HPDE6-E6E7 (cell line): ENCODE measurements around the gene NUDT14.

Experiments used
- DNase-seq: peaks from one replicate; pipeline ENCODE4 v3.0.0; 2011; ENCODE audit warnings: missing footprints; ENCODE audit errors: extremely low spot score

The NUDT14 gene

DNA sequence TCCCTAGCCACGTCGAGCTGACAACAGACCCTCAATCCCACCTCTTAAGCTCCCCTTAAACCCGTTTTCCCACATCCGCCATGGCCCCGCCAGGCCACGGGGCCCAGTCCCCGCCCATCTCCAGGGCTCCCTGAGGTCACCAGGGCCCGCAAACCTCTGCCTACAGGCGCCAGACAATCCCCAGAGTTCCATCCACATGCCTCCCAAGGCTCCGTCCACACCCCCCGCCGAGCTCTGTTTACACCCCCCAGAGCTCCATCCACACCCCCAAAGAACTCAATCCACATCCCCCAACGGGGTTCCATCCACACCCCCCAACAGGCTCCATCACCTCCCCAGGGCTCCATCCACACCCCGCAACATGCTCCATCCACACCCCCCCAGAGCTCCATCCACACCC, 21.8 kb downstream of the NUDT14 start:
- DNase-seq, result no peak

DNA sequence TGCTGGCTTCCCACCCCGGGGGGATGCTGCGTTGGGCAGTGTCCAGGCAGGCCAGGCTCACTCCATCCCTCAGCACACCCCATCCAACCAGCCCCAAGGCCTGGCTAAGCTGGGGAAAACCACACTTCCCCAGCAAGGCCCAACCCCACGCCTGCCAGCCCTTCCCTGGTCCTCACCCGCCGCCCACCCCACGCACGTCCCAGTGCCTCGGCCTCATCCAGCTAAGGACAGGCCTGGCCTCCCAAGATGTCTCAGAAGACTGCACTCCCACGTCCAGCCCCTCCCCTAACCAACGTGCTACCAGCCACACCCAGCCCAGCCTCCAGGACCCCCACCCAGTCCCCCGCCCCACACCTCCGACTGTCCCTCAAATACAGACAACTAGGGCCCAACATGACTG, 22.3 kb downstream of the NUDT14 start:
- DNase-seq, result no peak

DNA sequence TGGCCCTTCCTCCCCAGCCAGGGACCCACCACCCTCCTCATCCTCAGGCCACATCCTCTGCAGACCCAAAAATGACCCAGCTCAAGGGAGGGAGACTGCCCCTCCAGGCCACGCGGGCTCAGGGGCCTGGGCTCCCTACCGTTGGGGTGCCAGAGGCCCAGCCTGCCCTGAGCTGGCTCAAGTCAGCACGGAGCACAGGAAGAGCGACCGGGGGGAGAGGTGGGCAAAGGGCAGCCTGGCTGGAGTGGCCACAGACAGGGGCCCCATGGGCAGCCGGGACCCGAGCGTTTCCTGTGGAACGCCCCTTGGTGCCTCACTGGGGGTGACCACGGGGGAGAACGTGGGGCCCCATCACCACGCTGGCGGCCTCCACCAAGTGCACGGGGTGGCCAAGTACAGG, 23.2 kb downstream of the NUDT14 start:
- DNase-seq, result no peak

DNA sequence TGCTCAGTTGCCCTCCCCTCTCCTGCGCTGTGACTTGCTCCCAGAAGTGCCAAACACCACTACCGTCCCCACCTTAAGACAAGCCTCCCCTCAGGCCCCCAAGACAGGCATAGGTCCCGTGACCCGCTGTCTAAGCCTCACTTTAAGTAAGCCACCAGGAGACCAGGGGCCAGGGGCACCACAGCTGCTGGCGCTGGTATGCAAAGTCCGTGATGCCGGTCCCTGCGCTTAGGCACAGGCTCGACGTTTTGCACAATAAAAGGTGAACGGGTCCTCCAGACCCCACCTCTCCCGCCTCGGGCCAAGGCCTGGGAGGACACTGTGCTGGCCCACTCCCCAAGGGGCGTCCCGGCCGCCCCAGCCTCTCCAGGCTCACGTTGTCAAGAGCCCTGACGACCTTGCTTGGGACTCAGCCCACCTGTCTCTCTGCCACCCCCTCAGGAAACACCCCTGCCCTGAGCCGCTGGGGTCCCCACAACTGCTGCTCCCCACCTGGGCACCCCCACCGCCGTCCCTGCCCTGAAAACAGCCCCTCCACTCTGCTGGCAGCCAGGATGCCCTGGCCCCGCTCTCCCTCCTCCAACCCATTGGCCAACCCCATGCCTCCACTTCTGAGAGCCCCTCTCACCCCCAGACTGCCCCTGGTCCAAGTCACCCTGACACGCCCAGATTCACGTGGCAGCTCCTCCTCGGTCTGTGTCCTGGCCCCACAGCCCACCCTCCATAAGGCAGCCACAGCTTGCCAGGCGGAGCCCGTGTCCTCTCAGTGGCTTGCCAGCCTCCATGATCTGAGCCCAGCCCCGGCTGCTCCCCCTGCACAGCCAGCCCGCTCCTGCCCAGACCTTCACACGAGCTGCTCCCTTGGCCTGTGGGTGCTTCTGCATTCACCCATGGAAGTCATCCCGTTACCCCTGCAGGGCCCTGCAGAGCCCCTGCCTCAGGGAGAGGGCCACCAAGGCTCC, 24.4 kb downstream of the NUDT14 start:
- no peak for DNase-seq

DNA sequence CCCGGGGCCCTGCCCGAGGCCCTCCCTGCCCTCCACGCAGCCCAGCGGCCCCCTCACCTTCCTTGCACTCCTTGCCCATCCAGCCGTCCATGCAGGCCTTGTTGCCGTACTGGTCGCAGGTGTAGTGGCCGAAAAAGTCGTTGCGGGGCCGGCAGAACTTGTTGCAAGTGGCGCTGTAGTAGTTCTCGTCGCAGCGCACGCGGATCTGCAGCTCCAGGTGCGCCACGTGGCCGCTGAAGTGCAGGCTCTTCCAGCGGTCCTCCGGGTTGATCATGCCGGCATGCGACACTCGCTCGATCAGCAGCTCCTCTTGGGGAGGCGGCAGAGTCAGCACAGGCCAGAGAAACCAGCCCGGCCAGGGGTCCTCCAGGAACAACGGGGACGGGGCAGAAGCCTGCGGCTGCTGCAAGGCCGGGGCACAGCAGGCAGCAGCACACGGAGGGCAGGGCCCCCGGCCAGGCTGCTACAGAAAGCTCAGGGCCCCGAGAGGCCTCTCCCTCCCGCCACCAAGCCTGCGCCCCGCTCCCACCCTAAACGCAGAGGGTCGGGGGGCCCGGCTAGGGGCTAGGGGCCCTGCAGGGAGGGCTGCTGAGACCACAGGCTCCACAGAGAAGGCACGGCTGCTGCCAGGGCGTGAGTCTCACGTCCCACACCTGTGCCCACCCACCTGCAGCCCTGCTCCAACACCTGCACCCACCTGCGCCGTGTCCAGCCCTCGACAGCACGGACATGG, 25.3 kb downstream of the NUDT14 start:
- no peak for DNase-seq

DNA sequence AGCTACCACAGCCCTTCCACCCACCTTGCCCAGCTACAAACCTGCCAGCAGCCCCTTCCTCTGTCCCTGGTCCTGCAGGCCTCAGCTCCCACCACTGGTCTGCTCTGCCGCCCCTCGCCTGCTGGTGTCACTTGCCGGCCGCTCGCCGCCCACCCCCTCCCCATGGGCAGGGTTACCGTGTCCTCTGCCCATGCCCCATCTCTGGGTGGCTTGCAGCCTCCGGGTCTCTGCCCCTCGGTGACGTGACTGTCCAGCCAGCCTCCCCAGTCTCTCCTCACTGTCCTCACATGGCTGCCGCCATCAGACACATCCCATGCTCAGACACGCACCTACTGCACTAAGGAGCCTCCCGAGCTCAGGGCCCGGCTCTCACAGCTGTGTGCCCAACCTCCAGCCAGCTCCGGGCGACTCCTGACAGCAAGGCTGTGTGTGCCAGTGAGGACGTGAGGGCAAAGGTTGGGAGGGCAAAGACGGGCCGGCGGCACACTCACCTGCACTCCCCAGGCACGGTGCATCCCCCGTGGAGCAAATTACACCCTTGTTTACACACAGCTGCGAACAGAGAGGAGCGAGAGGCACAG, 26.0 kb downstream of the NUDT14 start:
- no peak for DNase-seq

DNA sequence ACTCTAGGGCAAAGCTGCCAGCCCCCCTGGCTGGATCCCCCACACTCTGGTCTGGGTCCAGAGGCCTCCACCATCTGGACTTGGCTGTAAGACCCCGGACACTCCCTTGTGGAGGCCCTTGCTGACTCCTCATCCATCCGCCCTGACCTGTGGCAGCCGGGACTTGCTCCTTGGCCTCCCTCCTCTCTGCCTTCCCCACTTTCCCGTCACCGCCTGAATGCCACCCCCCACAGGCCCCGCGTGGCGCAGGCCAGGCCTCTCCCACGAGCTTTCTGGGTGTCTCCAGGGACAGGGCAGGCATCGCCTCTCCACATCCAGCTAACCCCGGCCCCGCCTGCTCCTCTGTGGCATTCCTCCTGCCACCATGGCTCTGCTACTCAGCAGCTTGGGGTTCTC, 26.6 kb downstream of the NUDT14 start:
- DNase-seq, result no peak

DNA sequence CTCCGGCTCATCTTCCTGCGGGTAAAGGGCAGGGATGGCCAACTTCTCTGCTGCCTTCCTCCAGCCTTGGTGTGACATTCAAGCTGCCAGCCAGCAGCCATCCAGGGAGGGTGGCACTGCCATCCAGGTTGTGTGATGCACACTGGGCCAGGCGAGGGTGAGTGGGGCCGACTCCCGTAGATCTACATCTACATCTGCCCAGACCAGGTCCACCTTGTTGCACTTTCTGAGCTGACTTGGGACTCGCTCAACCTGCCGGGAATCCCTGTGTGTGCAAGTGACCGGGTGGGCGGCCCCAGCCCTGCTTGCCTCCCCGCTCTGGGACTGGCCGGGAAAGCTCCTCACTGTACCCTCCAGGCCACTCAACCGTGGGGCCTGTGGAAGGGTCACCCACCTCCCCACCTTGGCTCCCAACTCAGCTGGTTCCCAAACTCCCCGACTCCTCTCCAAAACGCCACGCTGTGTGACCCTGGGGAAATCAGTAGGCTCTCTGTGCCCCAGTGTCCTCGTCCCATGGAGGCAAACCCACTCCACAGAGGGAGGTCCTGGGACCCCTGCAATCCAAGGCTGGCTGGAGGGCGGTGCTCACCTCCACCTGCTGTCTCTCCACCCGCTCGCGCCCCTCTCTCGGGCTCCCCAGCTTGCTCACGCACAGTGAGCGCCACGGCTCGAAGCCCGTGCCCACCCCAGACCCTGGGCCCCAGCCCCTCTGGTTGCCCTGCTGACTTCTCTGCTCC, 27.2 kb downstream of the NUDT14 start:
- DNase-seq, result no peak

DNA sequence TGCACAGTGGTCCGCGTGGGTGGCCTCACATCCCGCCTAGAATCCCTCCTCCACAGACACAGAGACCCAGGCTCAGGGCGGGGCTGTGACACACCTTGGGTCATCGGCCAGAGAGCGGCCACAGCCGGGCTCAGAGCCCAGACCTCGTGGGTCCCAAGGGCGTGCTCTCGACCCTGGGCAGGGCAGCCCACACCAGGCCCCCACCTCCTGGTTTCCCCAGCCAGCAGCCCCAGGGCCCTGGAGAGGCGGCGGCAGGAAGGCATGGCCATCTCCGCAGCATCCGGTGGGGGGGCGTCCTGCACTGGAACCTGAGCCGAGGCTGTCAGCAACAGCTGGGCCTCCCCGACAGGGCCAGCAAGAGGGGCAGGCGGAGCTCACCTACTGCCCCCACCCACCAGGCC, 27.8 kb downstream of the NUDT14 start:
- DNase-seq, result no peak

DNA sequence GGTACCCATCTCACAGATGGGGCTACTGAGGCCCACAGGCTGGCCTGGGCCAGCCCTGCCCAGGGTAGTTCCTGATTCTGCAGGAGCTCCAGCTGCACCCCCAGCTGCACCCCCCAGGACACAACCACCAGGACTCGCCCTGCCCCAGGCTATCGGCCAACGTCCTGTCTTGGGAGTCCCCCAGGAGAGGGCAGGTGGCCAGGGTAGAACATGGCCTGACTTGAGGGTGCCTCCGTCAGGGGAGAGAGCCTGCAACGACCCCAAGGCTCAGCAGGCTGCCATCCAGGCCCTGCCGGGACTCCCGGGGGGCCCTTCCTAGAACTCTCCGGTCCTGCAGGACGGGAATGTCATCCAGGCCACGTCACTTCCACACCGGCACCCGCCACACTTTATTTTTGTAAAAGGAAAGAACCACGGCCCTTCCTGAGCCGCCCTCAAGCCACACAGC, 28.3 kb downstream of the NUDT14 start:
- no peak for DNase-seq

DNA sequence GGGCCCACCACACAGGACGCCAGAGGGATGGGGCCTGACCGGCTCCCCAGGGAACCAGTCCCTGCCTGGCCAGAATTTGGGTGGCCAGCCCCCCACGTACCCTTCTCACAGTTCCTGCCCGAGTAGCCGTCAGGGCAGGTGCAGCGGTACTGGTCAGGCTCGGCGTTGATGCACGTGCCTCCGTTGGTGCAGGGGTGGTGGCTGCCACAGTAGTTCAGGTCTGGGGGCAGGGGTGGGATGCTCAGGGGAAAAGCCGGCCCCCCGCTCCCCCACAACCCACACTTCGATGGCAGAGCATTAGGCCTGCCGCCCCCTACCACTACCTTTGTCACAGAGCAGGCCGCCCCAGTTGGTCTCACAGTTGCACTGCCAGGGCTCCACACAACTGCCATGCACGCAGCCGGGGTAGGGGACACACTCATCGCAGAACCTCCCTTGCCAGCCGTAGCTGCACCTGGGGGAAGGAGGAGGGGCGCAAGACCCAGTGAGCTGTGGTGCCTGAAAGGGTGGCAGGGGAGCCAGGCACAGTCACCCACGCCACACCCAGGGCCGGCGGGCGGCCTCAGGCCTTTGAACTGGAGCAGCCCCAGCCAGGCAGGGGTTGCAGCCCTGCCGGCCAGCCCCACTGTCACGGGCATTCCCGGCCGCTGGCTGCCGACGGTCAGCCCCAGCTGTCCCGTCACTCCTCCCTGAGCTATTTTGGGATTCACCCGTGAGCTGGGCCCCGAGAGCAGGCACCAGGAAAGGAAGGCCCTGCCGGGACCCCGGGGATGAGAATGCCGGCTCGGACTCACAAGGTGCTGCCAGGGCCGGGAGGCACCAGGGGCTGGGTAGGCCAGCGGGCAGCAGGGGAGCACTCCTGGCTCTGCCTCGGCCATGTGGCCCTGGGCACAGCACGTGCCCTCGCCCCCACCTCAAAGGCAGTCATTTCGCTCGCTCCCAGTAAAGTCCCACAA, 29.0 kb downstream of the NUDT14 start:
- DNase-seq, result no peak

DNA sequence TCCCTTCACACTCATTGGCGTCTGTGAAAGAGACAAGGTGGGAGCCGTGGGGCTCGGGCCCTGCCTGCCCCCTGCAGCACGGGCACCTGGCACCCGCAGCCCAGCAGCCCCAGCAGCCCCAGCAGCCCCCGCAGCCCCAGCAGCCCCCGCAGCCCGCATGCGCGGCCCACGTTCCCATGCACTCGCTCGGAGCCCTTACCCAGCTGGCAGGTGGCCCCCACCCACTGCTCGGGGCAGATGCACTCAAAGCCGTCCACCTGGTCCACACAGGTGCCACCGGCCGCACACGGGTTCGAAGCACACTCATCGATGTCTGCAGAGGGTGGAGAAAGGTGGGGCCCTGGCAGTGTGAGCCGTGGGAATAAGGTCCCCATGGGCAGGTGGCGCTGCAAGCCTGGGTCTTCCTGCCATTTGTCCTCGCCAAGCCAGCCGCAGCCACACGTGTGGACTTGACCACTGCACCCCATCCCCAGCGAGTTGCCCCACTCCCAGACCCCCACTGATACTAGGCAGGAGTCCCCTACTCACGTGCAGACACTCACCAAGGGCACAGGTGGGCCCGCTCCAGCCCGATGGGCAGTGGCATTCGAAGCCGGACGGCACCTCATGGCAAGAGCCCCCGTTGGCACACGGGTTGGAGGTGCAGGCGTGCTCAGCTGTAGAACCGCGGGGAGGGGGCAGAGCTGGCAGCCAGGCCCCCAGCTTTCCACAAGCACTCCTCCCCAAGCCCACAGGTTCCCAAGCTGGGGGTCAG, 29.9 kb downstream of the NUDT14 start:
- no peak for DNase-seq

DNA sequence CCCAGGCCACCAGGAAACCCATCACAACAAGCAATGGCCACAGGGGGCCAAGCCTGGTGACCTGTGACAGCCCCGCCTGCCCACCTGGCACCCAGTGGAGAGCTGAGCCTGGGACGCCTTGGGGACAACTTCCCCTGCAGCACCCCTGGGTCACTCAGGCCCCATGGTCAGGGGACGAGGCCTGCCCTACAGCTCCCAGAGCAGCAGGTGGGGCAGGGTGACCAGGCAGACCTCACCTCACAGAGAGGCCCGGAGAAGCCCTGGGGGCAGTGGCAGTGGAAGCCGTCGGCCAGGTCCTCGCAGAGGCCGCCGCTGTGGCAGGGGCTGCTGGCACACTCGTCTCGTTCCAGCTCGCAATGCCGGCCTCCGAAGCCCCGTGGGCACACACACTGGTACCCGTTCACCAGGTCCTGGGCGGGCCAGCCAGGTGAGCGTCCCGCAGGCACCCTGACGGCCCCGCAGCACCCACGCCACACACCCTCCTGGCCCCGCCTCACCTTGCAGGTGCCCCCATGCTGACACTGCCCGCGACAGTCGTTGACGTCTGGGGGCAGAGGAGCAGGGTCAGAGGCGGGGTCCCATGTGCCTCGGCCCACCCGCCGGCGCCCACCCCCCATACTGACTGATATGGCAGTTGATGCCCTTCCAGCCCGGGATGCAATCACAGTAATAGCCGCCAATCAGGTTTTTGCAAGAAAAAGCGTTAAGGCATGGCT, 30.6 kb downstream of the NUDT14 start:
- DNase-seq, result no peak

DNA sequence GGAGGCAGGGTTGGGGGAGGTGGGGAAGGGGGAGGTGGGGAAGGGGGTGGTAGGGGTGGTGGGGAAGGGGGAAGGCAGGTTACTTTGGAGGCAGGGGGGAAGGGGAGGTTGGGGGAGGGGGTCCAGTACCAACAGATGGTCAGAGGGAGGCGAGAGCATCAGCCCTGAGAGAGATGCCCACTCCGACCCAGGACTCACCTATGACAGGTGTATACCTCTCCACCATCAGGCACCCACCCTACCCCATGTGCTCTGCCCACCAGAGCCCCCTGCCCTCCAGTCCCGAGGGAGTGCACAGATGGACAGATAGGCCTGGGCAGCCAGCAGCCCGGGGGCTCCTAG, 31.1 kb downstream of the NUDT14 start:
- no peak for DNase-seq

DNA sequence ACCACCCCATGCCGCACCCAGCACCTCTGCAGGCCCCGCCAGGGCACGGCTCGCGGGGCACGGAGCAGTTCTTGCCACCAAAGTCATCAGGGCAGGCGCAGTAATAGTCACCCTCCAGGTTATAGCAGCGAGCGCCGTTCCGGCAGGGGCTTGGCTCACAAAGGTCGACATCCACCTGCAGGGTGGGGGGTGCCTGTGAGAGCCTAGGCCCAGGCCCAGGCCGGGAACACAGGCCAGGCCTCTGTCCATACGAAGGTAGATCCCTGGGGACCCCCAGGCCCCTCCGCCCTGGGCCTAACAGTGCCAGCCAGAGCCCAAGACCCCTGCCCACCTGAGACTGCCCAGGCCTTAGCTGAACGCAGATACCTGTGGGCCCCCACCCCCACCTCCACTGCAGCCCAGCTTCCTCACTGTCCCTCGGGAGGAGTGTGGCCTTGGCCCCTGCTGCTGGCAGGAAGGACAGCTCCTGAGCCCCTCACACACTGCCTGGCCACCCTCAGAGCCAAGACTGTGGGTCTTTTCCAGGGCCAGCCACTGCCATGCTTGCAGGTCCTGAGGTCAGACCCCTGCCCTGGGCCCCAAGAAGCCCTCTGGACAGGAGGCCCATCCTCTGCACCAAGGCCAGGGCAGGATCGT, 31.8 kb downstream of the NUDT14 start:
- no peak for DNase-seq

DNA sequence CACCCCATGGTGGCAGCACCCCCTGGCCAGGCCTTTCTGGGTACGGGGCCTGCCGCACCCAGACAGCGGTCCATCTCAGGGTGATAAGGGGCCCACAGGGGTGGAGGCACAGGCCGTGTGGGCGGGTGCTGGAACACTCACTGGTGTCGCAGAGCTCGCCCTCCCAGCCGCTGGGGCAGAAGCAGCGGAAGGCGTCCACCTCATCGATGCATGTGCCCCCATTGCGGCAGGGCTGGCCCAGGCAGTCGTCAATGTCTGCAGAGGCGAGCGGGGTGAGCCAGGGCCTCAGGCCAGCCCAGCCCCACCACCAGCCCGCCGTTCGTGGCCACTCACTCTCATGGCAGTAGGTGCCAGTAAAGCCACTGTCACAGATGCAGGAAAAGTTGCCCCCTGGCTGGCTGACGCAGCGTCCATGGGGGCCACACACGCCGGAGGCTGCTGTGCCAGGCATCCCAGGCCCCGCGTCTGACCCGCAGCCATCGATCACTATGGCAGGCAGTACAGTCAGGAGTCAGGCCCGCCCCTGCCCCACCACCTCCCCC, 32.4 kb downstream of the NUDT14 start:
- DNase-seq, result no peak

DNA sequence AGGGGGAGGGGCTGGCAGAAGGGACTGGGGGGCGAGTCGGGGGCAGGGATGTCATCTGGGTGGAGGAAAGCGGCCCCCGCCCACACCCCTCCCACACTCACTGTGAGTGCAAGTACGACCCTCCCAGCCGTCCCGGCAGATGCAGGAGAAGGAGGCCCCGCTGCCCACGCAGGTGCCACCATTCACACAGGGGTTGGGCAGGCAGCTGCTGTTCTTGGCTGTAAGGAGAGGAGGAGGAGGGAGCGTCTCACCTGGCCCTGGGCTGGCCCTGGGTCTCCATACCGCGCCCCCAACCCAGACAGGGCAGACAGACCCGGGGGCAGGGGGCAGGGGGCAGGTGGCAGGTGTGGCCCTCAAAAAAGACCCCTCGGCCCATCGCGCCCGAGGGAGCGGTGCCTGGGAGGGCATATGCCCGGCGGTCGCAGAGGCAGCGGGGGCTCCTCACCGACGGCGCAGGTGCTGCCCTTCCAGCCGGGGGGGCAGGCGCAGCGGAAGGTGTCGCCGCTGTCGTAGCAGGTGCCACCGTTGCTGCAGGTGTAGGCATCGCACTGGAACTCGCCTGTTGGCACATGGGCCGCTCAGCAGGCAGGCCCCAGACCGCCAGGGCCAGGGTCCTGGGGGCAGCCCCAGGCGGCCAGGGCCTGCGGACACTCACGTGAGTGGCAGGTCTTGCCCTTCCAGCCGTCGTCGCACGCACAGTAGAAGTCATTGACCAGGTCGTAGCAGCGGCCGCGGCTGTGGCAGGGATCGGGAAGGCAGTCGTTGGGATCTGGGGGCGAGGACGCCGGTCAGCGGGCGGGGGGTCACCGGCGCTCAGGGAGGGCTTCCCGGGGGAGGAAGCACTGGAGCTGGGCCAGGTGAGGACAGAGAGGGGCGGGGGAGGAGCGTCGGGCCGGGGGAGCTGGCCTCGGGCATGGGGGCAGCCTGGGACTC, 33.2 kb downstream of the NUDT14 start:
- no peak for DNase-seq
